A549 (cell line): ENCODE data around the gene AGAP3. TPM values are rescaled to one million over a fixed set of nuclear protein-coding genes. Genes with fewer than 3 reads are reported as not detected.

Source experiments
- ATAC-seq, 2 experiments: fragments of 200-7000 bp in 1 of 2; fragments of >200 bp in 1 of 2; cut with Nextera tagmentation in 1 of 2; cut with Tn5 transposase in 1 of 2; 3 replicates each; pipeline versions ENCODE4 v1.8.0 to v1.9.1; 2018 to 2020; ENCODE audit warnings: mild to moderate bottlenecking in 1 of 2, moderate library complexity in 1 of 2
- CTCF ChIA-PET: fragments of 300-600 bp; sonication (Branson Sonifier 250); formaldehyde crosslinking; extraction: SDS; loops from one replicate; lab custom pipeline; 2021; ENCODE audit warnings: antibody characterized with exemption, inconsistent platforms; lab: Yijun Ruan, JAX
- POLR2A ChIA-PET: fragments of 350-600 bp; formaldehyde crosslinking; extraction: SDS; loops from one replicate; lab custom pipeline; 2021; ENCODE audit warnings: antibody characterized with exemption, inconsistent platforms; lab: Yijun Ruan, JAX
- DNase-seq, 2 experiments: peaks; one replicate each; pipeline versions ENCODE4 v3.0.0 to v3.0.0-alpha.2; 2011 to 2016; ENCODE audit warnings: low read depth in 1 of 2, low spot score in 1 of 2
- FAIRE-seq: peaks from 2 replicates; lab custom pipeline; 2011; peaks lifted over from hg19 to GRCh38; lab: Jason Lieb, UNC
- H3K27ac ChIP-seq, 2 experiments: fragments of >200 bp; sonication (Bioruptor Twin); formaldehyde crosslinking; 3 replicates each; pipeline ENCODE4 v1.5.1; 2016 to 2017
- H3K4me1 ChIP-seq: fragments of >200 bp; sonication (Bioruptor Twin); formaldehyde crosslinking; 3 replicates; pipeline ENCODE4 v1.6.1; 2016
- H3K4me2 ChIP-seq: fragments of >200 bp; sonication (Bioruptor Twin); formaldehyde crosslinking; 3 replicates; pipeline ENCODE4 v1.6.1; 2016
- H3K4me3 ChIP-seq: fragments of >200 bp; sonication (Bioruptor Twin); formaldehyde crosslinking; 3 replicates; pipeline ENCODE4 v1.5.1; 2016
- H3K9me3 ChIP-seq: fragments of >200 bp; sonication (Bioruptor Twin); formaldehyde crosslinking; 3 replicates; pipeline ENCODE4 v1.6.1; 2016
- ATOH8 ChIP-seq: fragments of 250-450 bp; sonication (Bioruptor Pico); IDR thresholded peaks from 2 replicates; pipeline ENCODE4 v1.5.0; 2020; ENCODE audit warnings: low read depth, mild to moderate bottlenecking, moderate library complexity
- BHLHE40 ChIP-seq: IDR thresholded peaks from 2 replicates; pipeline ENCODE4 v1.6.1; 2012; ENCODE audit warnings: low read depth, low read length, inconsistent platforms
- CBX8 ChIP-seq: fragments of 200-600 bp; sonication (generic); IDR thresholded peaks from 2 replicates; pipeline ENCODE4 v1.6.1; 2016
- CEBPB ChIP-seq, 2 experiments: fragments of >200 bp in 1 of 2; sonication (Bioruptor Twin) in 1 of 2; formaldehyde crosslinking in 1 of 2; IDR thresholded peaks; 2 replicates each; pipeline ENCODE4 v1.6.1; 2012 to 2016
- EHF ChIP-seq: fragments of 250-450 bp; sonication (Bioruptor Pico); IDR thresholded peaks from 2 replicates; pipeline ENCODE4 v1.5.0; 2020; ENCODE audit warnings: mild to moderate bottlenecking
- EP300 ChIP-seq, 2 experiments: fragments of >200 bp; sonication (Bioruptor Twin); formaldehyde crosslinking; IDR thresholded peaks; 2 replicates in 1 of 2; 3 replicates in 1 of 2; pipeline ENCODE4 v1.6.1; 2016 to 2017
- FOSL2 ChIP-seq, 2 experiments: fragments of 450-650 bp in 1 of 2; fragments of >200 bp in 1 of 2; sonication (Bioruptor Twin) in 1 of 2; formaldehyde crosslinking; IDR thresholded peaks; 2 replicates each; pipeline versions ENCODE4 v1.5.0 to v1.6.1; 2016 to 2020; ENCODE audit warnings: mild to moderate bottlenecking in 1 of 2, moderate library complexity in 1 of 2
- HEYL ChIP-seq: fragments of 250-450 bp; sonication (Bioruptor Pico); IDR thresholded peaks from 2 replicates; pipeline ENCODE4 v1.8.0; 2021; ENCODE audit warnings: mild to moderate bottlenecking, moderate library complexity
- HOXA7 ChIP-seq: fragments of 250-450 bp; sonication (Bioruptor Pico); IDR thresholded peaks from 2 replicates; pipeline ENCODE4 v1.5.0; 2020; ENCODE audit warnings: mild to moderate bottlenecking, moderate library complexity
- JUN ChIP-seq, 2 experiments: fragments of >200 bp; sonication (Bioruptor Twin); formaldehyde crosslinking; IDR thresholded peaks; 2 replicates in 1 of 2; 3 replicates in 1 of 2; pipeline ENCODE4 v1.6.1; 2016 to 2017
- JUNB ChIP-seq: fragments of >200 bp; sonication (Bioruptor Twin); formaldehyde crosslinking; IDR thresholded peaks from 2 replicates; pipeline ENCODE4 v1.6.1; 2016
- KDM1A ChIP-seq: fragments of 200-600 bp; sonication (generic); IDR thresholded peaks from 2 replicates; pipeline ENCODE4 v1.6.1; 2016; ENCODE audit warnings: low read depth, mild to moderate bottlenecking
- NFE2L2 ChIP-seq: fragments of 150-350 bp; conservative IDR thresholded peaks from 2 replicates; pipeline ENCODE4 v1.6.1; 2014; ENCODE audit warnings: low read length
- NPAS2 ChIP-seq: fragments of 250-450 bp; sonication (Bioruptor Pico); IDR thresholded peaks from 2 replicates; pipeline ENCODE4 v1.8.0; 2022; ENCODE audit warnings: mild to moderate bottlenecking, moderate library complexity, borderline replicate concordance
- NR3C1 ChIP-seq: fragments of >200 bp; sonication (Bioruptor Twin); formaldehyde crosslinking; IDR thresholded peaks from 3 replicates; pipeline ENCODE4 v1.6.1; 2017
- PBX3 ChIP-seq: IDR thresholded peaks from 2 replicates; pipeline ENCODE4 v1.6.1; 2012
- POLR2A ChIP-seq: IDR thresholded peaks from 2 replicates; pipeline ENCODE4 v1.6.1; 2012; ENCODE audit warnings: mild to moderate bottlenecking, low read length
- RAD21 ChIP-seq, 2 experiments: fragments of >200 bp in 1 of 2; sonication (Bioruptor Twin) in 1 of 2; formaldehyde crosslinking in 1 of 2; IDR thresholded peaks in 1 of 2; conservative IDR thresholded peaks in 1 of 2; 2 replicates in 1 of 2; 3 replicates in 1 of 2; pipeline ENCODE4 v1.6.1; 2012 to 2018; ENCODE audit warnings: inconsistent platforms in 1 of 2
- RARB ChIP-seq: fragments of 250-450 bp; sonication (Bioruptor Pico); IDR thresholded peaks from 2 replicates; pipeline ENCODE4 v1.8.0; 2021; ENCODE audit warnings: mild to moderate bottlenecking, moderate library complexity
- RFX5 ChIP-seq: fragments of 450-650 bp; IDR thresholded peaks from 2 replicates; pipeline ENCODE4 v1.7.1; 2014; ENCODE audit warnings: antibody characterized with exemption, mild to moderate bottlenecking, moderate library complexity
- SMC3 ChIP-seq: fragments of >200 bp; sonication (Bioruptor Twin); formaldehyde crosslinking; IDR thresholded peaks from 3 replicates; pipeline ENCODE4 v1.6.1; 2018; ENCODE audit warnings: inconsistent platforms
- TFCP2L1 ChIP-seq: fragments of 250-450 bp; sonication (Bioruptor Pico); IDR thresholded peaks from 2 replicates; pipeline ENCODE4 v1.5.0; 2021; ENCODE audit warnings: mild to moderate bottlenecking
- ZSCAN20 ChIP-seq: fragments of 250-450 bp; sonication (Bioruptor Pico); IDR thresholded peaks from 2 replicates; pipeline ENCODE4 v1.8.0; 2022; ENCODE audit warnings: mild to moderate bottlenecking, moderate library complexity
- WGBS: methylation state at CpG from one replicate; pipeline ENCODE4 v1.1.6; 2017; ENCODE audit errors: missing lambda C conversion rate; 5-methylcytosine and 5-hydroxymethylcytosine counted together
- polyA plus RNA-seq, 4 experiments: library from polyadenylated mRNA; depleted of rRNA in 3 of 4; stranded (reverse); fragments of >200 nt; fragmentation: RNase III in 1 of 4; extraction: RNeasy Plus Mini Kit Qiagen cat#74134 plus additional on column Dnase treatment in 1 of 4; gene quantifications; 2 replicates in 3 of 4; 3 replicates in 1 of 4; pipeline ENCODE4 v1.2.3, GENCODE V29; 2011 to 2017
- TF ChIP-seq, protein P1 (sequence below): fragments of >200 bp; sonication (Bioruptor Twin); formaldehyde crosslinking; IDR thresholded peaks from 2 replicates; pipeline ENCODE4 v1.6.1; 2016
- TF ChIP-seq, protein P2 (sequence below): fragments of 200-600 bp; sonication (generic); IDR thresholded peaks from 2 replicates; pipeline ENCODE4 v1.6.1; 2016; ENCODE audit warnings: antibody characterized with exemption, mild to moderate bottlenecking, moderate library complexity
- TF ChIP-seq, protein P3 (sequence below): fragments of 450-650 bp; IDR thresholded peaks from 2 replicates; pipeline ENCODE4 v1.6.1; 2014; ENCODE audit warnings: antibody characterized with exemption

The AGAP3 gene
- polyA plus RNA-seq, 2 of the 4 experiments (the other 2 are of a cell fraction): 33.8 to 45.9 TPM

GRCh38 chr7:151129960-151130591 lies 43.8 kb downstream of the AGAP3 start (continued):
- TF ChIP-seq RFX5: no peak
- no peak for TF ChIP-seq TFCP2L1
- TF ChIP-seq, protein P1, sequence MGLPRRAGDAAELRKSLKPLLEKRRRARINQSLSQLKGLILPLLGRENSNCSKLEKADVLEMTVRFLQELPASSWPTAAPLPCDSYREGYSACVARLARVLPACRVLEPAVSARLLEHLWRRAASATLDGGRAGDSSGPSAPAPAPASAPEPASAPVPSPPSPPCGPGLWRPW: no peak
- TF ChIP-seq POLR2A: no peak
- TF ChIP-seq NFE2L2: no peak
- TF ChIP-seq NPAS2: no peak
- TF ChIP-seq EHF (CRISPR knock-in tag): no peak
- TF ChIP-seq HOXA7 (CRISPR knock-in tag): no peak
- TF ChIP-seq EP300 (IDR thresholded peaks at IDR 0.05): no peak
- TF ChIP-seq CBX8: no peak

GRCh38 chr7:151130741-151131157 lies 44.5 kb downstream of the AGAP3 start:
- Histone ChIP-seq H3K4me3 (no peak overlapping the region), H3K4me1 (no peaks in the 10 kb centered on the region), H3K27ac (no peak overlapping the region), H3K9me3 (no peaks in the 10 kb centered on the region), H3K4me2 (no peak overlapping the region)
- TF ChIP-seq EP300 (IDR thresholded peaks at IDR 0.05) (no peak), NR3C1 (no peak), RAD21 (conservative IDR thresholded peaks at IDR 0.05 in 1 of 2, IDR thresholded peaks at IDR 0.05 in 1 of 2) (no peak), ZSCAN20 (CRISPR knock-in tag) (no peak), NFE2L2 (no peak), HEYL (CRISPR knock-in tag) (no peak)
- TF ChIP-seq, protein P2, sequence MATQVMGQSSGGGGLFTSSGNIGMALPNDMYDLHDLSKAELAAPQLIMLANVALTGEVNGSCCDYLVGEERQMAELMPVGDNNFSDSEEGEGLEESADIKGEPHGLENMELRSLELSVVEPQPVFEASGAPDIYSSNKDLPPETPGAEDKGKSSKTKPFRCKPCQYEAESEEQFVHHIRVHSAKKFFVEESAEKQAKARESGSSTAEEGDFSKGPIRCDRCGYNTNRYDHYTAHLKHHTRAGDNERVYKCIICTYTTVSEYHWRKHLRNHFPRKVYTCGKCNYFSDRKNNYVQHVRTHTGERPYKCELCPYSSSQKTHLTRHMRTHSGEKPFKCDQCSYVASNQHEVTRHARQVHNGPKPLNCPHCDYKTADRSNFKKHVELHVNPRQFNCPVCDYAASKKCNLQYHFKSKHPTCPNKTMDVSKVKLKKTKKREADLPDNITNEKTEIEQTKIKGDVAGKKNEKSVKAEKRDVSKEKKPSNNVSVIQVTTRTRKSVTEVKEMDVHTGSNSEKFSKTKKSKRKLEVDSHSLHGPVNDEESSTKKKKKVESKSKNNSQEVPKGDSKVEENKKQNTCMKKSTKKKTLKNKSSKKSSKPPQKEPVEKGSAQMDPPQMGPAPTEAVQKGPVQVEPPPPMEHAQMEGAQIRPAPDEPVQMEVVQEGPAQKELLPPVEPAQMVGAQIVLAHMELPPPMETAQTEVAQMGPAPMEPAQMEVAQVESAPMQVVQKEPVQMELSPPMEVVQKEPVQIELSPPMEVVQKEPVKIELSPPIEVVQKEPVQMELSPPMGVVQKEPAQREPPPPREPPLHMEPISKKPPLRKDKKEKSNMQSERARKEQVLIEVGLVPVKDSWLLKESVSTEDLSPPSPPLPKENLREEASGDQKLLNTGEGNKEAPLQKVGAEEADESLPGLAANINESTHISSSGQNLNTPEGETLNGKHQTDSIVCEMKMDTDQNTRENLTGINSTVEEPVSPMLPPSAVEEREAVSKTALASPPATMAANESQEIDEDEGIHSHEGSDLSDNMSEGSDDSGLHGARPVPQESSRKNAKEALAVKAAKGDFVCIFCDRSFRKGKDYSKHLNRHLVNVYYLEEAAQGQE: no peak
- DNase-seq: no peak
- ChIA-PET CTCF (interaction anchor here (0.9 to 5.1 kb wide), 10 partner anchors 9 to 184 kb away, joined by 3 to 25 read pairs (median 4); partner anchors contain the start of gene GBX1), POLR2A (no interaction called here)
- no peak for ATAC-seq
- FAIRE-seq: no peak
- 95% methylated on average over 17 of the region's 17 CpGs for WGBS

DNA sequence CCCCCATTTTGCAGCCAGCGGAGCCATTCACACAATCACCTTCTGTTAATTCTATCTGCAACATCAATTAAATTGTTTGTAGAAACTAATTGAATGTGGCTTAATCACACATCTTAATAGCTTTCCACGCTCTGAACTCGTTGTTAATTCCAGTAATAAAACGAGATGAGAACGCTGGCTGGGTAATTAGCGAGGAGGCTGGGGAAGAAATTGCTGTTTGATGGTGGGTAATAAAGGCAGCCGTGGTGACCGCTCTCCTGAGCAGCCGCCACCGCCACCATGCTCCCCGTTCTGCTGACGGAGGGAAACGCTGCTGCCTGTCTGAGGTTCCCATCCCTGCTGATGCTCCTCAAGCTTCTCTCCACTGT lies 44.9 kb downstream of the AGAP3 start:
- Histone ChIP-seq H3K4me2 (no peak overlapping the region), H3K9me3 (no peaks in the 10 kb centered on the region), H3K27ac (no peak overlapping the region), H3K4me3 (no peak overlapping the region), H3K4me1 (no peaks in the 10 kb centered on the region)
- 93% methylated on average over 13 of the region's 13 CpGs for WGBS
- ChIA-PET POLR2A (no interaction called here), CTCF (interaction anchor here (0.8 to 5.1 kb wide), 6 partner anchors 8 to 164 kb away, joined by 3 to 25 read pairs (median 4); partner anchors contain the start of gene GBX1)
- TF ChIP-seq NR3C1 (no peak), RARB (CRISPR knock-in tag) (no peak), PBX3 (no peak), CBX8 (no peak), ATOH8 (CRISPR knock-in tag) (no peak), SMC3 (no peak), KDM1A (no peak), JUNB (no peak), EP300 (IDR thresholded peaks at IDR 0.05) (no peak), CEBPB (IDR thresholded peaks at IDR 0.05) (no peak), ZSCAN20 (CRISPR knock-in tag) (no peak), EHF (CRISPR knock-in tag) (no peak), JUN (IDR thresholded peaks at IDR 0.05) (no peak), FOSL2 (IDR thresholded peaks at IDR 0.05) (no peak), FOSL2 (CRISPR knock-in tag; IDR thresholded peaks at IDR 0.05) (no peak), BHLHE40 (no peak)
- TF ChIP-seq, protein P3, sequence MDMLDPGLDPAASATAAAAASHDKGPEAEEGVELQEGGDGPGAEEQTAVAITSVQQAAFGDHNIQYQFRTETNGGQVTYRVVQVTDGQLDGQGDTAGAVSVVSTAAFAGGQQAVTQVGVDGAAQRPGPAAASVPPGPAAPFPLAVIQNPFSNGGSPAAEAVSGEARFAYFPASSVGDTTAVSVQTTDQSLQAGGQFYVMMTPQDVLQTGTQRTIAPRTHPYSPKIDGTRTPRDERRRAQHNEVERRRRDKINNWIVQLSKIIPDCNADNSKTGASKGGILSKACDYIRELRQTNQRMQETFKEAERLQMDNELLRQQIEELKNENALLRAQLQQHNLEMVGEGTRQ: no peak
- TF ChIP-seq, protein P2: no peak
- DNase-seq: no peak
- FAIRE-seq: no peak
- ATAC-seq: no peak
